Activated T-cell treated with anti-CD3 and anti-CD28 coated beads, Interleukin-2, amount 50 U/mL, for 24 hours (primary cell): ENCODE results near the gene PMVK.
"Not testable (repeated sequence)": the region's sequence is repeated elsewhere in the genome, so short reads cannot be mapped to it uniquely, and the experiment has no call there.

ENCODE experiments used
- DNase-seq: peaks from one replicate; pipeline ENCODE4 v3.0.0-alpha.2; 2020
- H3K27ac Mint-ChIP-seq: 2 replicates; pipeline ENCODE4 v1.8.0; 2020; ENCODE audit warnings: mild to moderate bottlenecking, mixed read lengths
- H3K27me3 Mint-ChIP-seq: 2 replicates; pipeline ENCODE4 v1.8.0; 2020; ENCODE audit warnings: mixed read lengths
- H3K36me3 Mint-ChIP-seq: 2 replicates; pipeline ENCODE4 v1.8.0; 2020; ENCODE audit warnings: low read depth, mixed read lengths
- H3K4me1 Mint-ChIP-seq: 2 replicates; pipeline ENCODE4 v1.8.0; 2020; ENCODE audit warnings: low read depth, mixed read lengths
- H3K4me3 Mint-ChIP-seq: 2 replicates; pipeline ENCODE4 v1.8.0; 2020; ENCODE audit warnings: mild to moderate bottlenecking, moderate library complexity, mixed read lengths
- H3K9me3 Mint-ChIP-seq: 2 replicates; pipeline ENCODE4 v1.8.0; 2020; ENCODE audit warnings: mixed read lengths

PMVK gene

GRCh38 chr1:154934358-154934948 is 2.1 kb downstream of the PMVK start:
- no peak for DNase-seq
- Mint-ChIP-seq H3K36me3 (peaks cover 35% of the 10 kb centered on the region), H3K9me3 (no peaks in the 10 kb centered on the region), H3K4me1 (peaks cover 40% of the 10 kb centered on the region), H3K27me3 (no peaks in the 10 kb centered on the region), H3K27ac (no peak overlapping the region), H3K4me3 (no peak overlapping the region)

GRCh38 chr1:154931940-154932487 is 4.5 kb downstream of the PMVK start:
- Mint-ChIP-seq H3K36me3 (peaks cover 53% of the 10 kb centered on the region), H3K27me3 (no peaks in the 10 kb centered on the region), H3K4me3 (no peak overlapping the region), H3K9me3 (no peaks in the 10 kb centered on the region), H3K27ac (no peak overlapping the region), H3K4me1 (peaks cover 20% of the 10 kb centered on the region)
- DNase-seq, result no peak

GRCh38 chr1:154926201-154926600 is 10.3 kb downstream of the PMVK start:
- no peaks in the 10 kb centered on the region for H3K27me3 Mint-ChIP-seq
- peaks cover 4% of the 10 kb centered on the region for H3K4me1 Mint-ChIP-seq
- DNase-seq, result no peak
- peaks cover 80% of the 10 kb centered on the region for H3K36me3 Mint-ChIP-seq
- H3K27ac Mint-ChIP-seq, result peak overlapping the region; percentile 59
- no peaks in the 10 kb centered on the region for H3K9me3 Mint-ChIP-seq
- H3K4me3 Mint-ChIP-seq, result no peak overlapping the region

- H3K4me3 Mint-ChIP-seq, result no peak overlapping the region
- H3K9me3 Mint-ChIP-seq, result no peaks in the 10 kb centered on the region
- H3K27ac Mint-ChIP-seq, result peak overlapping the region; percentile 59
- peaks cover 78% of the 10 kb centered on the region for H3K36me3 Mint-ChIP-seq
- no peaks in the 10 kb centered on the region for H3K27me3 Mint-ChIP-seq
- H3K4me1 Mint-ChIP-seq, result peaks cover 4% of the 10 kb centered on the region
- DNase-seq, result no peak
These were observed 11.0 kb downstream of the PMVK start for GRCh38 chr1:154925335-154926170.

GRCh38 chr1:154923695-154924094 is 12.8 kb downstream of the PMVK start:
- H3K9me3 Mint-ChIP-seq, result no peaks in the 10 kb centered on the region
- H3K4me3 Mint-ChIP-seq, result no peak overlapping the region
- peak overlapping the region; percentile 65 for H3K27ac Mint-ChIP-seq
- peaks cover 4% of the 10 kb centered on the region for H3K4me1 Mint-ChIP-seq
- no peaks in the 10 kb centered on the region for H3K27me3 Mint-ChIP-seq
- H3K36me3 Mint-ChIP-seq, result peaks cover 68% of the 10 kb centered on the region
- no peak for DNase-seq

GRCh38 chr1:154913273-154913672 is 23.2 kb downstream of the PMVK start:
- H3K36me3 Mint-ChIP-seq, result peaks cover 9% of the 10 kb centered on the region
- no peak for DNase-seq

GRCh38 chr1:154912755-154913154 is 23.8 kb downstream of the PMVK start:
- Mint-ChIP-seq H3K4me1 (no peaks in the 10 kb centered on the region), H3K36me3 (peaks cover 9% of the 10 kb centered on the region), H3K9me3 (peaks cover 2% of the 10 kb centered on the region), H3K27ac (no peak overlapping the region), H3K27me3 (no peaks in the 10 kb centered on the region), H3K4me3 (no peak overlapping the region)
- no peak for DNase-seq

More at GRCh38 chr1:154913273-154913672, 23.2 kb downstream of the PMVK start:
- H3K27me3 Mint-ChIP-seq, result no peaks in the 10 kb centered on the region
- H3K9me3 Mint-ChIP-seq, result peaks cover 2% of the 10 kb centered on the region
- H3K27ac Mint-ChIP-seq, result no peak overlapping the region
- H3K4me1 Mint-ChIP-seq, result no peaks in the 10 kb centered on the region
- H3K4me3 Mint-ChIP-seq, result no peak overlapping the region

GRCh38 chr1:154911691-154912550 is 24.6 kb downstream of the PMVK start:
- H3K9me3 Mint-ChIP-seq, result peaks cover 2% of the 10 kb centered on the region
- H3K27ac Mint-ChIP-seq, result no peak overlapping the region
- H3K27me3 Mint-ChIP-seq, result no peaks in the 10 kb centered on the region
- H3K36me3 Mint-ChIP-seq, result peaks cover 8% of the 10 kb centered on the region
- no peak for DNase-seq
- no peak overlapping the region for H3K4me3 Mint-ChIP-seq
- no peaks in the 10 kb centered on the region for H3K4me1 Mint-ChIP-seq

GRCh38 chr1:154910851-154911250 is 25.7 kb downstream of the PMVK start:
- Mint-ChIP-seq H3K36me3 (no peaks in the 10 kb centered on the region), H3K9me3 (no peaks in the 10 kb centered on the region), H3K4me1 (no peaks in the 10 kb centered on the region)

GRCh38 chr1:154908937-154909336 is 27.6 kb downstream of the PMVK start:
- no peaks in the 10 kb centered on the region for H3K36me3 Mint-ChIP-seq
- no peak for DNase-seq
- H3K27me3 Mint-ChIP-seq, result no peaks in the 10 kb centered on the region
- H3K9me3 Mint-ChIP-seq, result no peaks in the 10 kb centered on the region
- H3K4me3 Mint-ChIP-seq, result no peak overlapping the region
- no peak overlapping the region for H3K27ac Mint-ChIP-seq
- no peaks in the 10 kb centered on the region for H3K4me1 Mint-ChIP-seq

More at GRCh38 chr1:154910851-154911250, 25.7 kb downstream of the PMVK start:
- no peak overlapping the region for H3K27ac Mint-ChIP-seq
- no peaks in the 10 kb centered on the region for H3K27me3 Mint-ChIP-seq
- no peak overlapping the region for H3K4me3 Mint-ChIP-seq
- DNase-seq, result no peak

- H3K27me3 Mint-ChIP-seq, H3K27ac Mint-ChIP-seq, DNase-seq, H3K9me3 Mint-ChIP-seq, H3K4me3 Mint-ChIP-seq, H3K4me1 Mint-ChIP-seq, H3K36me3 Mint-ChIP-seq: not testable (repeated sequence)
These were observed 28.4 kb downstream of the PMVK start for GRCh38 chr1:154908129-154908528.

- H3K9me3 Mint-ChIP-seq, result no peaks in the 10 kb centered on the region
- no peak overlapping the region for H3K27ac Mint-ChIP-seq
- H3K4me3 Mint-ChIP-seq, result no peak overlapping the region
- no peaks in the 10 kb centered on the region for H3K27me3 Mint-ChIP-seq
- no peak for DNase-seq
- no peaks in the 10 kb centered on the region for H3K36me3 Mint-ChIP-seq
- no peaks in the 10 kb centered on the region for H3K4me1 Mint-ChIP-seq
These were observed 29.9 kb downstream of the PMVK start for GRCh38 chr1:154906621-154907081.

GRCh38 chr1:154902938-154903566 is 33.5 kb downstream of the PMVK start:
- no peak for DNase-seq
- Mint-ChIP-seq H3K9me3 (no peaks in the 10 kb centered on the region), H3K4me3 (no peak overlapping the region), H3K4me1 (no peaks in the 10 kb centered on the region), H3K36me3 (no peaks in the 10 kb centered on the region), H3K27me3 (no peaks in the 10 kb centered on the region), H3K27ac (no peak overlapping the region)

GRCh38 chr1:154901591-154901990 is 34.9 kb downstream of the PMVK start:
- no peaks in the 10 kb centered on the region for H3K4me1 Mint-ChIP-seq
- no peaks in the 10 kb centered on the region for H3K9me3 Mint-ChIP-seq
- no peak for DNase-seq
- no peaks in the 10 kb centered on the region for H3K36me3 Mint-ChIP-seq
- no peak overlapping the region for H3K4me3 Mint-ChIP-seq
- no peak overlapping the region for H3K27ac Mint-ChIP-seq
- H3K27me3 Mint-ChIP-seq, result no peaks in the 10 kb centered on the region
